ENCODE measurements around the gene XRN2. TPM values are rescaled to one million over a fixed set of nuclear protein-coding genes. Genes with fewer than 3 reads are reported as not detected.

Gene XRN2
- polyA plus RNA-seq, 2 of the 4 experiments (the other 2 are of a cell fraction), result 125 to 192 TPM

DNA sequence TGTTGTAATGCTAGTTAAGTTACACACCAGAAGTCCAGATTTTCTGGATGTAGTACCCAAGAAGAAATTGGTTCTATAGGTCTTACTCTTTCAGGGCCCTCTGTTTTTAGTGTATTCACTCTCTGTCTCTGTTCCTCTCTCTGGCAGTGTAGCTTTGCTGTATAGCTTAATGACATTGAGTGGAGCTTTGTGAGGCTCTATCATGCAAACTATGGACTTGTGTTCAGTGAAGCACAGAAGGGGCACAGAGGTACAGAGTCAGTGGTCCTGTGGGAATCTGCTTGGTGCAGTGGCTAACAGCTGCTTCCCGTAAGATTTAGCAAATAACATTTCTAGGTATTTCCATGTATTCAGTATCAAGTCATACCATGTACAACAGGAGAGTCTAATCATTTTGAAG lies 68.1 kb downstream of the XRN2 start:
- no peak for ATAC-seq
- no peaks in the 10 kb centered on the region for H3K9me3 ChIP-seq
- ChIA-PET CTCF (interaction anchor here (0.7 to 2.7 kb wide), 5 partner anchors 30 to 135 kb away, joined by 3 to 6 read pairs (median 3); partner anchors contain the start of gene XRN2), POLR2A (no interaction called here)
- whole genome bisulfite sequencing (ENCODE audit: missing lambda C conversion rate), result 83% methylated on average over 1 of the region's 1 CpG
- H3K4me1 ChIP-seq, result peaks cover 16% of the 10 kb centered on the region; the same call in 2 of the 3 replicates
- H3K4me2 ChIP-seq, result no peak overlapping the region
- H3K4me3 ChIP-seq, result no peak overlapping the region
- TF ChIP-seq SMC3 (IDR thresholded peaks at IDR 0.05) (no peak), RNF2 (IDR thresholded peaks at IDR 0.05; ENCODE audit: borderline replicate concordance, low read depth) (no peak), CHD2 (IDR thresholded peaks at IDR 0.05; ENCODE audit: low read length, partially characterized antibody) (no peak), HOXA7 (CRISPR knock-in tag; IDR thresholded peaks at IDR 0.05) (no peak), NPAS2 (CRISPR knock-in tag; IDR thresholded peaks at IDR 0.05; ENCODE audit: borderline replicate concordance) (no peak), CEBPB (IDR thresholded peaks at IDR 0.05) (no peak), GATA3 (IDR thresholded peaks at IDR 0.05; ENCODE audit: borderline replicate concordance) (no peak), EHMT2 (IDR thresholded peaks at IDR 0.05; ENCODE audit: low read depth) (no peak), ZFP36 (IDR thresholded peaks at IDR 0.05; ENCODE audit: borderline replicate concordance, partially characterized antibody) (no peak), HES2 (IDR thresholded peaks at IDR 0.05) (no peak), HOXB13 (CRISPR knock-in tag; IDR thresholded peaks at IDR 0.05; ENCODE audit: low read depth) (no peak), RAD21 (conservative IDR thresholded peaks at IDR 0.05 in 1 of 2, IDR thresholded peaks at IDR 0.05 in 1 of 2) (no peak)
- TF ChIP-seq, protein P1, sequence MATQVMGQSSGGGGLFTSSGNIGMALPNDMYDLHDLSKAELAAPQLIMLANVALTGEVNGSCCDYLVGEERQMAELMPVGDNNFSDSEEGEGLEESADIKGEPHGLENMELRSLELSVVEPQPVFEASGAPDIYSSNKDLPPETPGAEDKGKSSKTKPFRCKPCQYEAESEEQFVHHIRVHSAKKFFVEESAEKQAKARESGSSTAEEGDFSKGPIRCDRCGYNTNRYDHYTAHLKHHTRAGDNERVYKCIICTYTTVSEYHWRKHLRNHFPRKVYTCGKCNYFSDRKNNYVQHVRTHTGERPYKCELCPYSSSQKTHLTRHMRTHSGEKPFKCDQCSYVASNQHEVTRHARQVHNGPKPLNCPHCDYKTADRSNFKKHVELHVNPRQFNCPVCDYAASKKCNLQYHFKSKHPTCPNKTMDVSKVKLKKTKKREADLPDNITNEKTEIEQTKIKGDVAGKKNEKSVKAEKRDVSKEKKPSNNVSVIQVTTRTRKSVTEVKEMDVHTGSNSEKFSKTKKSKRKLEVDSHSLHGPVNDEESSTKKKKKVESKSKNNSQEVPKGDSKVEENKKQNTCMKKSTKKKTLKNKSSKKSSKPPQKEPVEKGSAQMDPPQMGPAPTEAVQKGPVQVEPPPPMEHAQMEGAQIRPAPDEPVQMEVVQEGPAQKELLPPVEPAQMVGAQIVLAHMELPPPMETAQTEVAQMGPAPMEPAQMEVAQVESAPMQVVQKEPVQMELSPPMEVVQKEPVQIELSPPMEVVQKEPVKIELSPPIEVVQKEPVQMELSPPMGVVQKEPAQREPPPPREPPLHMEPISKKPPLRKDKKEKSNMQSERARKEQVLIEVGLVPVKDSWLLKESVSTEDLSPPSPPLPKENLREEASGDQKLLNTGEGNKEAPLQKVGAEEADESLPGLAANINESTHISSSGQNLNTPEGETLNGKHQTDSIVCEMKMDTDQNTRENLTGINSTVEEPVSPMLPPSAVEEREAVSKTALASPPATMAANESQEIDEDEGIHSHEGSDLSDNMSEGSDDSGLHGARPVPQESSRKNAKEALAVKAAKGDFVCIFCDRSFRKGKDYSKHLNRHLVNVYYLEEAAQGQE (IDR thresholded peaks at IDR 0.05), result no peak
- TF ChIP-seq, protein P2, sequence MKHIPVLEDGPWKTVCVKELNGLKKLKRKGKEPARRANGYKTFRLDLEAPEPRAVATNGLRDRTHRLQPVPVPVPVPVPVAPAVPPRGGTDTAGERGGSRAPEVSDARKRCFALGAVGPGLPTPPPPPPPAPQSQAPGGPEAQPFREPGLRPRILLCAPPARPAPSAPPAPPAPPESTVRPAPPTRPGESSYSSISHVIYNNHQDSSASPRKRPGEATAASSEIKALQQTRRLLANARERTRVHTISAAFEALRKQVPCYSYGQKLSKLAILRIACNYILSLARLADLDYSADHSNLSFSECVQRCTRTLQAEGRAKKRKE (CRISPR knock-in tag; IDR thresholded peaks at IDR 0.05; ENCODE audit: low read depth), result no peak
- FAIRE-seq, result peak; percentile 18
- DNase-seq (ENCODE audit: low read depth in 1 of 2, low spot score in 1 of 2), result no peak
- no peak overlapping the region for H3K27ac ChIP-seq

DNA sequence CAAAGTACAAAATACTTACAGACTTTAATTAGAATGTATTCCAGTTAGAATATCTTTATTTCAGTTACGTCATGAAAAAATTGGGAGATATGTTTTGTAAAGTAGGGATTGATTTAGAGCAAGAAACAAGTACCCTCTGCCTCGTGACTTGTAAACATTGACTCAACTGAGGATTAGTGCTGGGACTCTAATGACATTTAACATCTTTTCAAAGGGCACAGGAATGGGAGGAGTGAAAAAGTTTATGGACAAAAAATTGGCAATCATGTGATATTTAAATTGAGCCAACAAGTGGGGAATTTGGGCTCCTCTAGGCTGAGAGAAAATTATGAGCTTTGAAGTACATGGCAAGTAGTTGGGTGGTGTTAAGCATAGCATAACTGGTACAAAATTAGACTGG lies 68.9 kb downstream of the XRN2 start:
- TF ChIP-seq JUN (IDR thresholded peaks at IDR 0.05), result no peak
- TF ChIP-seq MAX (IDR thresholded peaks at IDR 0.05), result no peak
- TF ChIP-seq BHLHE40 (IDR thresholded peaks at IDR 0.05; ENCODE audit: low read depth, low read length), result no peak
- TF ChIP-seq, protein P2 (CRISPR knock-in tag; IDR thresholded peaks at IDR 0.05; ENCODE audit: low read depth), result no peak
- TF ChIP-seq, protein P3, sequence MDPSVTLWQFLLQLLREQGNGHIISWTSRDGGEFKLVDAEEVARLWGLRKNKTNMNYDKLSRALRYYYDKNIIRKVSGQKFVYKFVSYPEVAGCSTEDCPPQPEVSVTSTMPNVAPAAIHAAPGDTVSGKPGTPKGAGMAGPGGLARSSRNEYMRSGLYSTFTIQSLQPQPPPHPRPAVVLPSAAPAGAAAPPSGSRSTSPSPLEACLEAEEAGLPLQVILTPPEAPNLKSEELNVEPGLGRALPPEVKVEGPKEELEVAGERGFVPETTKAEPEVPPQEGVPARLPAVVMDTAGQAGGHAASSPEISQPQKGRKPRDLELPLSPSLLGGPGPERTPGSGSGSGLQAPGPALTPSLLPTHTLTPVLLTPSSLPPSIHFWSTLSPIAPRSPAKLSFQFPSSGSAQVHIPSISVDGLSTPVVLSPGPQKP (IDR thresholded peaks at IDR 0.05; ENCODE audit: low read depth, low read length), result no peak
- TF ChIP-seq GATA3 (IDR thresholded peaks at IDR 0.05; ENCODE audit: borderline replicate concordance), result no peak
- TF ChIP-seq FOSB (CRISPR knock-in tag; IDR thresholded peaks at IDR 0.05), result no peak

More for the DNA sequence above, 68.9 kb downstream of the XRN2 start:
- Histone ChIP-seq H3K4me2 (no peak overlapping the region), H3K9me3 (no peaks in the 10 kb centered on the region), H3K4me1 (peaks cover 16% of the 10 kb centered on the region; the same call in 2 of the 3 replicates), H3K27ac (no peak overlapping the region), H3K4me3 (no peak overlapping the region)
- FAIRE-seq (peak; percentile 67), ATAC-seq (no peak), DNase-seq (ENCODE audit: low read depth in 1 of 2, low spot score in 1 of 2) (no peak)
- 88% methylated on average over 2 of the region's 2 CpGs for WGBS (ENCODE audit: missing lambda C conversion rate)
- ChIA-PET POLR2A (no interaction called here), CTCF (interaction anchor here (0.9 to 2.7 kb wide), 3 partner anchors 69 to 136 kb away, joined by 3 to 6 read pairs (median 4); partner anchors contain the start of gene XRN2)

Data from A549 (cell line).